GM12873 (cell line): ENCODE data around the gene TMEM229B.

ENCODE experiments used
- CTCF ChIP-seq: IDR thresholded peaks from 2 replicates; pipeline ENCODE4 v1.5.1; 2012; ENCODE audit warnings: low read depth, mild to moderate bottlenecking, moderate library complexity, low read length, control low read depth; ENCODE audit not compliant: insufficient read depth; ENCODE audit errors: missing control alignments

The TMEM229B gene

GRCh38 chr14:67495827-67496226 is 7.3 kb upstream of the TMEM229B start:
- no peak for TF ChIP-seq CTCF

- TF ChIP-seq CTCF: no peak
Observed at GRCh38 chr14:67493092-67493717, 4.7 kb upstream of the TMEM229B start.

GRCh38 chr14:67492538-67492937 is 4.0 kb upstream of the TMEM229B start:
- TF ChIP-seq CTCF: no peak

- no peak for TF ChIP-seq CTCF
Observed at GRCh38 chr14:67491741-67492507, 3.4 kb upstream of the TMEM229B start.

- no peak for TF ChIP-seq CTCF
Observed at GRCh38 chr14:67491285-67491684, 2.8 kb upstream of the TMEM229B start.

- no peak for TF ChIP-seq CTCF
Observed at GRCh38 chr14:67490196-67490595, 1.7 kb upstream of the TMEM229B start.

- TF ChIP-seq CTCF: no peak
Observed at GRCh38 chr14:67487332-67487731, 1.2 kb downstream of the TMEM229B start.
